ENCODE measurements around the gene ASPN.

- TF ChIP-seq SUZ12 (IDR thresholded peaks at IDR 0.05) (no peak), NFRKB (IDR thresholded peaks at IDR 0.05) (no peak), ARNT (IDR thresholded peaks at IDR 0.05) (no peak), ELF4 (IDR thresholded peaks at IDR 0.05) (no peak), TARDBP (IDR thresholded peaks at IDR 0.05) (no peak), FOXK2 (IDR thresholded peaks at IDR 0.05) (no peak), FOXM1 (IDR thresholded peaks at IDR 0.05; ENCODE audit: borderline replicate concordance) (no peak), BHLHE40 (IDR thresholded peaks at IDR 0.05; ENCODE audit: borderline replicate concordance) (no peak), SP1 (IDR thresholded peaks at IDR 0.05) (no peak), PKNOX1 (IDR thresholded peaks at IDR 0.05) (no peak; the same call in 1 of the 2 replicates), HDGF (IDR thresholded peaks at IDR 0.05; ENCODE audit: borderline replicate concordance) (no peak), ZNF384 (IDR thresholded peaks at IDR 0.05) (no peak), LEF1 (IDR thresholded peaks at IDR 0.05; ENCODE audit: borderline replicate concordance) (no peak), L3MBTL2 (conservative IDR thresholded peaks at IDR 0.05) (no peak)
These were observed 19.5 kb upstream of the ASPN start for GRCh38 chr9:92501671-92502393.
